OCI-LY1 (cell line): ENCODE results near the gene CHCHD3.
A peak's percentile ranks its signal among the peaks of the same experiment; 100 is the strongest.

Experiments
- H2AFZ ChIP-seq: fragments of 200-600 bp; sonication (generic), shearing (Covaris generic); 2 replicates; pipeline ENCODE4 v1.6.0; 2014; ENCODE audit warnings: antibody characterized with exemption, mild to moderate bottlenecking, low read length
- H3F3A ChIP-seq: fragments of 200-600 bp; sonication (generic), shearing (Covaris generic); 2 replicates; pipeline ENCODE4 v1.6.0; 2014; ENCODE audit warnings: mild to moderate bottlenecking, antibody characterized with exemption, low read length, moderate library complexity; ENCODE audit not compliant: insufficient read depth
- H3K27ac ChIP-seq: fragments of 200-600 bp; sonication (generic); 2 replicates; pipeline ENCODE4 v1.5.1; 2014; ENCODE audit warnings: low read length, mixed run types, mild to moderate bottlenecking, low read depth; ENCODE audit not compliant: poor library complexity, severe bottlenecking
- H3K27me3 ChIP-seq: fragments of 200-600 bp; sonication (generic); 2 replicates; pipeline ENCODE4 v1.6.0; 2014; ENCODE audit warnings: antibody characterized with exemption, mild to moderate bottlenecking, low read length, moderate library complexity; ENCODE audit not compliant: insufficient read depth
- H3K36me3 ChIP-seq: fragments of 200-600 bp; sonication (generic); 2 replicates; pipeline ENCODE4 v1.6.1; 2014; ENCODE audit warnings: mild to moderate bottlenecking, antibody characterized with exemption, low read length, moderate library complexity, mixed read lengths; ENCODE audit not compliant: insufficient read depth
- H3K4me1 ChIP-seq: fragments of 200-600 bp; sonication (generic); 2 replicates; pipeline ENCODE4 v1.5.1; 2014; ENCODE audit warnings: mild to moderate bottlenecking, low read length, moderate library complexity; ENCODE audit not compliant: insufficient read depth, severe bottlenecking
- H3K4me2 ChIP-seq: fragments of 200-600 bp; sonication (generic), shearing (Covaris generic); 2 replicates; pipeline ENCODE4 v1.6.1; 2014; ENCODE audit warnings: low read length
- H3K4me3 ChIP-seq: fragments of 200-600 bp; sonication (generic); 2 replicates; pipeline ENCODE4 v1.5.1; 2014; ENCODE audit warnings: low read length, low read depth, mild to moderate bottlenecking, mixed read lengths; ENCODE audit not compliant: poor library complexity, severe bottlenecking
- H3K79me2 ChIP-seq: fragments of 200-600 bp; shearing (Covaris generic); 2 replicates; pipeline ENCODE4 v1.6.1; 2016; ENCODE audit warnings: mixed run types, low read length, mixed read lengths; ENCODE audit not compliant: insufficient read depth
- H3K9ac ChIP-seq: fragments of 200-600 bp; sonication (generic), shearing (Covaris generic); 2 replicates; pipeline ENCODE4 v1.6.1; 2014; ENCODE audit warnings: mild to moderate bottlenecking, low read length, mixed read lengths
- H3K9me2 ChIP-seq: fragments of 200-600 bp; sonication (generic), shearing (Covaris generic); 2 replicates; pipeline ENCODE4 v1.6.1; 2014; ENCODE audit warnings: low read depth, mild to moderate bottlenecking, low read length, mixed read lengths
- H3K9me3 ChIP-seq: fragments of 200-600 bp; shearing (Covaris generic); 2 replicates; pipeline ENCODE4 v1.6.1; 2014; ENCODE audit warnings: low read length, mixed read lengths
- H4K20me1 ChIP-seq: fragments of 200-600 bp; sonication (generic), shearing (Covaris generic); 2 replicates; pipeline ENCODE4 v1.6.0; 2016; ENCODE audit warnings: mild to moderate bottlenecking, low read length; ENCODE audit not compliant: insufficient read depth
- EZH2 ChIP-seq: fragments of 200-600 bp; sonication (generic), shearing (Covaris generic); IDR thresholded peaks from 2 replicates; pipeline ENCODE4 v1.8.0; 2017; ENCODE audit warnings: borderline replicate concordance, mixed run types, mild to moderate bottlenecking, antibody characterized with exemption, low read length, moderate library complexity, mixed read lengths
- TF ChIP-seq, protein P1 (sequence below): fragments of 200-600 bp; sonication (generic), shearing (Covaris generic); IDR thresholded peaks from 2 replicates; pipeline ENCODE4 v1.5.1; 2017; ENCODE audit warnings: mild to moderate bottlenecking, antibody characterized with exemption, low read length, moderate library complexity, mixed read lengths

The CHCHD3 gene

DNA sequence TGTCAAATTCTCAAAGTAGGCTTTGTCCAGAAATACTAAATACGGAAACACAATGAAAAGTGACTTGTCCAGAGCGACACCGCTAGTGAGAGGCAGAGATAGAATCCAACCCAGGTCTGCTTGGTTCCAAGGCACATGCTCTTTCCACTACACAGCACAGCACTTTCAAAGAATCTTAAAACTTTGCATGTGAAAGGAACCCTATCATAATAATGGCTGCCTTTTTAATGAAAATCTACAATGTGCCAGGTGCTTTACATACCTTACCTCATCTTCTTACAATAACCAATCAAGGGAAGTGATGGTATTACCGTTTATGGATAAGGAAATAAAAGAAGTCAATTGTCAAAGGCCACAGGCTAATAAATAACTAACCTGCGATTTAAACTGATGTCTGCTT lies 2.6 kb downstream of the CHCHD3 start:
- Histone ChIP-seq H3K4me3 (no peak overlapping the region), H3K4me2 (peak overlapping the region; percentile 99; the same call in 1 of the 2 replicates), H4K20me1 (0 out of 2 replicates have a peak, but pooled peaks cover 3% of the 10 kb centered on the region)

DNA sequence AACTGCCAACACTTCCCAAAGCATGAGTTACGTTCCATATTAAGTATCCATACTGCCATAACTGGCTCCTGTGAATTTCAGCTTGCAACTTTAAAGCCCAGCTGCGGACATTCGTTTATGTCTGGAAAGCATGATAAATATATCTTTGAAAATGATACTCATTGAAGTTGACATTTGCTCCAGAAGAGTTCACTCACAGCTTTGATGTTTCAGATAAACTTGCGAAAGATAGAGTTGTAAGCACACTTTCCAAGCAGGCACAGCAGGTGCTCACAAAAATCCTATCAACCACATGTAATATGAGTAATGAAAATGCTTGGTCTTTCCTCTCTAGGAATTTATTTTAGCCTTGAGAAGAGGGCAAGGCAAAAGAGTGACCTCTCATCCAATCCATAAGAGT lies 4.5 kb downstream of the CHCHD3 start:
- no peaks in the 10 kb centered on the region for H3K9me2 ChIP-seq
- no peak overlapping the region for H3K4me2 ChIP-seq
- H4K20me1 ChIP-seq: 0 out of 2 replicates have a peak, but pooled peaks cover 3% of the 10 kb centered on the region
- H3K27me3 ChIP-seq: no peaks in the 10 kb centered on the region
- no peak overlapping the region for H3K27ac ChIP-seq
- H2AFZ ChIP-seq: no peak overlapping the region
- TF ChIP-seq, protein P1, sequence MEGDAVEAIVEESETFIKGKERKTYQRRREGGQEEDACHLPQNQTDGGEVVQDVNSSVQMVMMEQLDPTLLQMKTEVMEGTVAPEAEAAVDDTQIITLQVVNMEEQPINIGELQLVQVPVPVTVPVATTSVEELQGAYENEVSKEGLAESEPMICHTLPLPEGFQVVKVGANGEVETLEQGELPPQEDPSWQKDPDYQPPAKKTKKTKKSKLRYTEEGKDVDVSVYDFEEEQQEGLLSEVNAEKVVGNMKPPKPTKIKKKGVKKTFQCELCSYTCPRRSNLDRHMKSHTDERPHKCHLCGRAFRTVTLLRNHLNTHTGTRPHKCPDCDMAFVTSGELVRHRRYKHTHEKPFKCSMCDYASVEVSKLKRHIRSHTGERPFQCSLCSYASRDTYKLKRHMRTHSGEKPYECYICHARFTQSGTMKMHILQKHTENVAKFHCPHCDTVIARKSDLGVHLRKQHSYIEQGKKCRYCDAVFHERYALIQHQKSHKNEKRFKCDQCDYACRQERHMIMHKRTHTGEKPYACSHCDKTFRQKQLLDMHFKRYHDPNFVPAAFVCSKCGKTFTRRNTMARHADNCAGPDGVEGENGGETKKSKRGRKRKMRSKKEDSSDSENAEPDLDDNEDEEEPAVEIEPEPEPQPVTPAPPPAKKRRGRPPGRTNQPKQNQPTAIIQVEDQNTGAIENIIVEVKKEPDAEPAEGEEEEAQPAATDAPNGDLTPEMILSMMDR: no peak
- TF ChIP-seq EZH2: no peak
- H3K4me3 ChIP-seq: no peak overlapping the region
- no peak overlapping the region for H3K9ac ChIP-seq
- H3K79me2 ChIP-seq: peaks cover 89% of the 10 kb centered on the region
- H3K4me1 ChIP-seq: peaks cover 28% of the 10 kb centered on the region
- no peaks in the 10 kb centered on the region for H3F3A ChIP-seq
- H3K9me3 ChIP-seq: no peaks in the 10 kb centered on the region
- peaks cover 42% of the 10 kb centered on the region for H3K36me3 ChIP-seq

More for the DNA sequence above, 2.6 kb downstream of the CHCHD3 start:
- Histone ChIP-seq H3K27ac (no peak overlapping the region), H3K9ac (no peak overlapping the region), H3K9me2 (no peaks in the 10 kb centered on the region), H3F3A (no peaks in the 10 kb centered on the region), H3K4me1 (peaks cover 32% of the 10 kb centered on the region), H3K36me3 (peaks cover 42% of the 10 kb centered on the region), H2AFZ (no peak overlapping the region), H3K9me3 (no peaks in the 10 kb centered on the region), H3K79me2 (peaks cover 74% of the 10 kb centered on the region), H3K27me3 (no peaks in the 10 kb centered on the region)
- TF ChIP-seq, protein P1: no peak
- no peak for TF ChIP-seq EZH2

DNA sequence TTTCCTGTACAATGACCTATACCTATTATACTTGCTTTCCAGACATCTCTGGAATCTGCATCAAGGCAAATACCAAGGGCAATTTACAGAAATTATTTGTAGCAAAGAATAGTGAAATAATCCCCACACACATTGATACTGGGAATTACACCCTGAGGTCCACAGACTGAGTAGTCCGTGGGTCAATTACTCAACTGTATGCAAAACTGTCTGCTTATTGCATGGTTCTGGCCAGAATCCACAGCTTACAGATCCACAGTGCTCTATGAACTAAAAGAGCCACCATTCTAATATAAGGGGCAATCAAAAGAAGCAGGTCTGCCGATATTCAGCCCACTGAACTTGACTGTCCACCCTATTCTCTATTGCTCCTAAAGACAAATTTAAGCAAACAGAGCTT lies 5.7 kb downstream of the CHCHD3 start:
- Histone ChIP-seq H3K36me3 (peaks cover 42% of the 10 kb centered on the region), H3F3A (no peaks in the 10 kb centered on the region), H3K9me3 (no peaks in the 10 kb centered on the region), H3K4me2 (no peak overlapping the region), H3K9me2 (no peaks in the 10 kb centered on the region), H2AFZ (no peak overlapping the region), H3K4me3 (no peak overlapping the region), H3K9ac (no peak overlapping the region), H3K27me3 (no peaks in the 10 kb centered on the region), H3K4me1 (peaks cover 23% of the 10 kb centered on the region), H3K79me2 (peaks cover 95% of the 10 kb centered on the region), H4K20me1 (0 out of 2 replicates have a peak, but pooled peaks cover 3% of the 10 kb centered on the region), H3K27ac (no peak overlapping the region)
- TF ChIP-seq, protein P1: no peak
- no peak for TF ChIP-seq EZH2
